Lower lobe of right lung (tissue), 2 donors: ENCODE results near the gene JAZF1. TPM values are rescaled to one million over a fixed set of nuclear protein-coding genes. Genes with fewer than 3 reads are reported as not detected.
A peak's percentile ranks its signal among the peaks of the same experiment; 100 is the strongest.

ENCODE experiments used
- ATAC-seq, 2 donors: fragments of 200-7000 bp; cut with Tn5 transposase; one replicate each; pipeline ENCODE4 v1.9.1; 2020 to 2022; ENCODE audit warnings: mild to moderate bottlenecking in 2 of 2, moderate library complexity in 2 of 2
- DNase-seq: peaks from one replicate; pipeline ENCODE4 v3.0.0-alpha.2; 2020
- H3K27ac ChIP-seq: fragments of 200-600 bp; one replicate; pipeline ENCODE4 v1.8.0; 2022
- H3K27me3 ChIP-seq: fragments of 200-600 bp; one replicate; pipeline ENCODE4 v1.8.0; 2022; ENCODE audit warnings: low read depth
- H3K36me3 ChIP-seq: fragments of 200-600 bp; one replicate; pipeline ENCODE4 v1.8.0; 2022; ENCODE audit warnings: mild to moderate bottlenecking
- H3K4me1 ChIP-seq: fragments of 200-600 bp; one replicate; pipeline ENCODE4 v1.8.0; 2022
- H3K4me3 ChIP-seq: fragments of 200-600 bp; one replicate; pipeline ENCODE4 v1.8.0; 2022; ENCODE audit warnings: mild to moderate bottlenecking
- H3K9me3 ChIP-seq: fragments of 200-600 bp; one replicate; pipeline ENCODE4 v1.8.0; 2022
- intact Hi-C: fragments of 100-400 bp; cut with DNase I; formaldehyde crosslinking; loops from one replicate; pipeline ENCODE4 v1.11.0; 2022
- total RNA-seq: library from RNA; stranded (reverse); fragmentation: NEBNext Ultra II Directional; extraction: Animal tissue kit (Norgen Biotek cat#: 25700); gene quantifications from one replicate; pipeline ENCODE4 v1.2.1, GENCODE V29; 2021
- TF ChIP-seq, protein P1 (sequence below): fragments of 200-600 bp; IDR thresholded peaks from one replicate; pipeline ENCODE4 v1.8.0; 2022; ENCODE audit warnings: antibody characterized with exemption, mild to moderate bottlenecking
- donor health status: DM: no; HTN: yes; CAD: no; lungs with severe emphysema.

The JAZF1 gene
- total RNA-seq, 1 donor from 2014 or later = 19.4 TPM

DNA sequence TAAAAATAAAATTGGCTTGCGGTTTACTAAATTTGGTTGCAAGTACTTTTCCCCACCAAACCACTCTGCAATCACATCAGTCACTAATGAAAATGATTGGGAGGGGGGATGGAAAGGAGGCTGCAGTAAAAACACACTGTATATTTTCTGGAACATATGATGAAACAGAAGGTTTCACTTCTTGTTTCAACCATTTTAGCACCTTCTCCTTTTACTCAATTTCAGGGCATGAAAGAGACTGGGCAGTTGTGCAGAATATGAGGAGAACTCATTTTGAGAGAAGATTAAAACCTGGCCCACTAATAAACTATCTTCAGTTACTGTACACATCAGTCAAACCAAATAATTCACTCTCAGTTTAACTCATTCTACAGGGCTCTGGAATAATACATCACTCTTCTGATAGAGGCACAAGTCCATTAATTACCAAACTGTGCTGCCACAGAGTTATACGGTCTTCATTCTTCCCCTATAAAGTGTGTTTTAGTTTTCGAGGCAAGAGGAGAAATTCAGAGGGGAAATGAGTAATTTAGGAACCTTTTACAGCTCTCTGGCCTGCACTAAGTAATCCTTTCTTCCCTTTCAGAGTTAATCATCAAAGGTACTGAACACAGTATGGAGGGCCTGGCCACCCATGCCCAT, 25.5 kb downstream of the JAZF1 start:
- Histone ChIP-seq H3K4me1 (peaks cover 37% of the 10 kb centered on the region), H3K9me3 (no peaks in the 10 kb centered on the region), H3K27me3 (no peaks in the 10 kb centered on the region), H3K36me3 (no peaks in the 10 kb centered on the region), H3K4me3 (no peak overlapping the region), H3K27ac (no peak overlapping the region)
- intact Hi-C loops = no loop called here
- ATAC-seq (peak; percentile 48 to 64), DNase-seq (no peak)
- TF ChIP-seq, protein P1, sequence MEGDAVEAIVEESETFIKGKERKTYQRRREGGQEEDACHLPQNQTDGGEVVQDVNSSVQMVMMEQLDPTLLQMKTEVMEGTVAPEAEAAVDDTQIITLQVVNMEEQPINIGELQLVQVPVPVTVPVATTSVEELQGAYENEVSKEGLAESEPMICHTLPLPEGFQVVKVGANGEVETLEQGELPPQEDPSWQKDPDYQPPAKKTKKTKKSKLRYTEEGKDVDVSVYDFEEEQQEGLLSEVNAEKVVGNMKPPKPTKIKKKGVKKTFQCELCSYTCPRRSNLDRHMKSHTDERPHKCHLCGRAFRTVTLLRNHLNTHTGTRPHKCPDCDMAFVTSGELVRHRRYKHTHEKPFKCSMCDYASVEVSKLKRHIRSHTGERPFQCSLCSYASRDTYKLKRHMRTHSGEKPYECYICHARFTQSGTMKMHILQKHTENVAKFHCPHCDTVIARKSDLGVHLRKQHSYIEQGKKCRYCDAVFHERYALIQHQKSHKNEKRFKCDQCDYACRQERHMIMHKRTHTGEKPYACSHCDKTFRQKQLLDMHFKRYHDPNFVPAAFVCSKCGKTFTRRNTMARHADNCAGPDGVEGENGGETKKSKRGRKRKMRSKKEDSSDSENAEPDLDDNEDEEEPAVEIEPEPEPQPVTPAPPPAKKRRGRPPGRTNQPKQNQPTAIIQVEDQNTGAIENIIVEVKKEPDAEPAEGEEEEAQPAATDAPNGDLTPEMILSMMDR = no peak

GRCh38 chr7:28152594-28152993, 28.0 kb downstream of the JAZF1 start:
- TF ChIP-seq, protein P1 = no peak
- Histone ChIP-seq H3K4me3 (no peak overlapping the region), H3K36me3 (no peaks in the 10 kb centered on the region), H3K27ac (no peak overlapping the region), H3K9me3 (no peaks in the 10 kb centered on the region), H3K27me3 (no peaks in the 10 kb centered on the region), H3K4me1 (peaks cover 35% of the 10 kb centered on the region)
- intact Hi-C loops = no loop called here
- ATAC-seq (no peak), DNase-seq (no peak)

DNA sequence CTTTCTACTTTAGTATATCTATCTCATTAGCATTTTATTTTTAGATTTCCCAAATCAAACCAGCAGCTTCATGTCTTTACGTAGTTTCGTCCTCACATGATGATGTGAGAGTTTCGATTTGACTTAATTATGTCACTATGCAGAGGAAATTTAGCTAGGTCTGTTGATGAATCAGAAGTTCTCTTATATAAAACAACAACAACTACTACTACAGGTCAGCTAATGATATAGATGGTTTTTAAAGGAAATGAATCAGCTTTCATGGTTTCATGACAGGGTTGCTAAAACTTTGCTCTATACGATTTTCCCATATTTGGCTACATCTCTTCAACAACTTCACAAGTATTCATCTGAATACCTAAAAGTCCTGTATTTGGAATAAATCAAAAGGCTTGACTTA, 28.6 kb downstream of the JAZF1 start:
- Histone ChIP-seq H3K27me3 (no peaks in the 10 kb centered on the region), H3K36me3 (no peaks in the 10 kb centered on the region), H3K4me1 (peaks cover 29% of the 10 kb centered on the region), H3K4me3 (no peak overlapping the region), H3K9me3 (no peaks in the 10 kb centered on the region), H3K27ac (no peak overlapping the region)
- TF ChIP-seq, protein P1 = no peak
- intact Hi-C loops = no loop called here
- ATAC-seq (peak in 1 of 2 donors; percentile 9), DNase-seq (no peak)

GRCh38 chr7:28149291-28150101, 31.1 kb downstream of the JAZF1 start:
- DNase-seq (no peak), ATAC-seq (peak in 1 of 2 donors; percentile 74)
- H3K9me3 ChIP-seq = no peaks in the 10 kb centered on the region
- no peaks in the 10 kb centered on the region for H3K36me3 ChIP-seq
- TF ChIP-seq, protein P1 = no peak
- no peak overlapping the region for H3K4me3 ChIP-seq
- peaks cover 5% of the 10 kb centered on the region for H3K4me1 ChIP-seq
- intact Hi-C loops = no loop called here
- no peak overlapping the region for H3K27ac ChIP-seq
- no peaks in the 10 kb centered on the region for H3K27me3 ChIP-seq

- intact Hi-C loops = no loop called here
- no peak for ATAC-seq
- Histone ChIP-seq H3K9me3 (no peaks in the 10 kb centered on the region), H3K27me3 (no peaks in the 10 kb centered on the region), H3K36me3 (no peaks in the 10 kb centered on the region), H3K4me1 (no peaks in the 10 kb centered on the region), H3K27ac (no peak overlapping the region), H3K4me3 (no peak overlapping the region)
- TF ChIP-seq, protein P1 = no peak
- no peak for DNase-seq
Observed at GRCh38 chr7:28145931-28146330, 34.7 kb downstream of the JAZF1 start.
